Stomach (tissue), 4 donors: ENCODE data around the gene DCP1B.

ENCODE experiments used
- CTCF ChIP-seq, 7 experiments: fragments of 450-650 bp in 4 of 7; fragments of 200-600 bp in 3 of 7; sonication (generic) in 3 of 7; IDR thresholded peaks; one replicate each; pipeline ENCODE4 v1.5.1; 2016 to 2019; ENCODE audit warnings: antibody characterized with exemption in 7 of 7, control low read depth in 2 of 7, mild to moderate bottlenecking in 1 of 7
- EP300 ChIP-seq: sonication (generic); formaldehyde crosslinking; IDR thresholded peaks from one replicate; pipeline ENCODE4 v1.6.1; 2017; ENCODE audit warnings: antibody characterized with exemption

GRCh38 chr12:1929985-1930802 is 74.1 kb downstream of the DCP1B start:
- TF ChIP-seq CTCF (IDR thresholded peaks at IDR 0.05) (no peak), EP300 (no peak)
